Nucleus accumbens (tissue), 56 donors: ENCODE results near the gene PCDHGC4.

Experiments
- DNase-seq, 56 donors: peaks; one replicate each; lab custom pipeline; 2025; lab: John Stamatoyannopoulos, UW

PCDHGC4 gene

DNA sequence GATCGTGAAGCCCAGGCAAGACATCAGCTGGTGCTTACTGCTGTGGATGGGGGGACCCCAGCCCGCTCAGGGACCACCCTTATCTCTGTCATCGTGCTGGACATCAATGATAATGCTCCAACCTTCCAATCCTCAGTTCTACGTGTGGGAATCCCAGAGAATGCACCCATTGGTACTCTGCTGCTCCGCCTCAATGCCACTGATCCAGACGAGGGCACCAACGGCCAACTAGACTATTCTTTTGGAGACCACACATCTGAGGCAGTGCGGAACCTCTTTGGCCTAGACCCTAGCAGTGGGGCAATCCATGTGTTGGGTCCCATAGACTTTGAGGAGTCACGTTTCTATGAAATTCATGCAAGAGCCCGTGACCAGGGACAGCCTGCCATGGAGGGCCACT, 5.0 kb downstream of the PCDHGC4 start:
- peak in 2 of 56 donors; percentile 34 to 35 for DNase-seq

GRCh38 chr5:141490271-141490670, 5.4 kb downstream of the PCDHGC4 start:
- no peak for DNase-seq

GRCh38 chr5:141490771-141491170, 5.9 kb downstream of the PCDHGC4 start:
- DNase-seq, result no peak

- DNase-seq, result no peak
Observed at GRCh38 chr5:141491323-141492167, 6.7 kb downstream of the PCDHGC4 start.

DNA sequence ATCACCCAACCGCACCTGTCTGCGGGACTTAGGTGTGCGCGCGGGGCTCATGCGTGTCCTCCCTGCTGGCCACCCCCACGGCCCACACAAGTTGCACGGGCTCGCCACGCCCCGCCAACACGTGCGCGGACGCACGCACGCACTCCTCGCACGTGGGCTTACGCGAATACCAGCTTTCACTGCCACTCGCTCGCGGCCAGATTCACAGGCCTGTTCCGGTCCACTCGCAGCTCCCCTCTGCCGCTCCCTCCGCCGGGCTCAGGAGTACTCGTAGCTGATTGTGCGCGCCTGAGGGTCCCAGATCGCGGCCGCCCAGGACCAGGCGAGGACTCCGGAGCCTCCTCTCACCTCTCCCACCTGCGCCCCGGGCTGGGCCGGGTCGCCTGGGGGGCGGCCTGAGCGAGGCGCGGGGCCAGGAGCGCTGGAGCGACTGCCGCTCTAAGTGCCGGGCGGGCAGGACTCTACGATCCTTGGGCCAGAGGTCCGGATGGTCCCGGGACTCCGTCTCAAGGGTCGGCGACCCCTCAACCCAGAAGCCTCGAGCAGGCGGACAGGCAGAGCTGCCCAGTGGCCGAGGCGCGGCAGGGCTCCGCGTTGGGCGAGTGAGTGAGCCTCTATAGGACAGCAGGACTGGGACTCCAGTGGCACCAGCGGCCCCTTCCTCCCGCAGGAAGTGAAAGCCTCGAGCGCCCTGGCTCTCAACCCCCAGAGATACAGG, 7.5 kb downstream of the PCDHGC4 start:
- peak in 5 of 56 donors; percentile 29 to 56 (median 36) for DNase-seq

DNA sequence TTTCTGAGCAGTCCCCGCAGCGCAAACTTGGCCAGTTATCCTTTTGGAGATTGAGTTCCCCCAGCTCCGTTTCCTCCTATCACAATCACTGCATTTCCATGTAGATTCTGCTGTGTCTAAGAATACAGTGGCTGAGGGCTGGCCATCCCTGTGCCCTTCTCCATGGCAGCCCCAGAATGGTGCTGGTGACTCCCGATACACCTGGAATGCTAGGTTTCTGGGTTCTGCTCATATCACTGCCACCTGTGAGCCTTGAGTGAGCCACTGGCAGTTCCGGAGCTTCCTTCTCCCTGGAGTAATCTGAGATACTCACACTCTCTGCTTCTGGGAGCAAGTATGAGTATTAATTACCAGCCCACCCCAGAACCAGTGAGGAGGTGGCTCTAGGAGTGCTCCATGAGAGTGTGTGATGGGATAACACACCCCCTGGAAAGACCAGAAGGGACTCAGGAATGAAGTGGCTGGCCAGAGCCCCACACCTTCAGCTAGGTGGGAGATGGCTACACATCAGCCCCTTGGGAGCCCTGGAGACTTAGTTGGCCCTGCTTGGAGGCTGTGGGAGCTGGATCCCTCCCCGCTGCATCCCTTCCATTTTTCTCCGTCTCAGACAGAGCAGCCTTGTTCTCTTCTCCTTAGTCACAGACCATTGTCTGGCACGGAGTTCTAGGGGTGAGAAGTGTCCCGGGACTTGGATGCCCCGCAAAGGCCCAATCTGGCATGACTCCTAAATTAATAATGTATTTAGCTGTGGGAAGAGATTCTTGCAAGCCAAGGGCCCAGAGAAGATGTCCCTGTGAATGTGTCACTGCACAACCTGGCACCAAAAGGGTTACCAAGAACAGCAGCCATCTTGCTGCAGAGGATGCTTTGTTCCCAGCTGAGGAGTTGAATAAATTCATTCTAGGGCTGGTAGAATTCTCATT, 8.9 kb downstream of the PCDHGC4 start:
- DNase-seq, result peak in 43 of 56 donors; percentile 31 to 80 (median 52)

DNA sequence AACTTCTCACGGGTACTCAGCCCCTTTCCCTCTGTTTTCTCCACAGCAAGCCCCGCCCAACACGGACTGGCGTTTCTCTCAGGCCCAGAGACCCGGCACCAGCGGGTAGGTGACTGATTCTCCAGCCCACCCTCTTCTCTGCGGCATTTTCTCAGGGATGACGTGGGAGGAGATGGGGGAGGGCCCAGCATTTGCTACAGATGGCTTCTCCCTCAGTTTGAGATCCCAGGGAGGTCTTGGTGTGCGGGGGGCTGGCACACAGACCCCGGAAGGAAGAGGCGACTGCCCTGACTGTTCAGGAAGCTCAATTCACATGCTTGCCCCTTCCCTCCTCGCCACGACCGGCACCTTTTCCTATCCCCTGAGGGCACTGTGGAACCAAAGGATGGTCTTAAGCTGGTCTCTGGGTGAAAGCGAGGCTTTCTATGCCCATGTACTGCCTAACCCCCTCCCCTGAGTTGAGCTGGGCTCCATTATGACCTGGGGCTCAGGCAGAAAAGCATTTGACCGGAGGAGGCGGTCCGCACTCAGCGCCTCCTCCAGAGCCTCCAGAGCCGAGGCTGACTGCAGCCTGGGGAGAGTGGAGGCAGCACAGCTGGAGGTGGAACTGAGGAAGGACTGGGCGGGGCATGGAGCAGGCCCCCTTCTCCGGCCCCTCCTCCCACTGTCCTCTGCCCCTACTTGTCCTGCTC, 10.1 kb downstream of the PCDHGC4 start:
- peak in 19 of 56 donors; percentile 17 to 77 (median 42) for DNase-seq

DNA sequence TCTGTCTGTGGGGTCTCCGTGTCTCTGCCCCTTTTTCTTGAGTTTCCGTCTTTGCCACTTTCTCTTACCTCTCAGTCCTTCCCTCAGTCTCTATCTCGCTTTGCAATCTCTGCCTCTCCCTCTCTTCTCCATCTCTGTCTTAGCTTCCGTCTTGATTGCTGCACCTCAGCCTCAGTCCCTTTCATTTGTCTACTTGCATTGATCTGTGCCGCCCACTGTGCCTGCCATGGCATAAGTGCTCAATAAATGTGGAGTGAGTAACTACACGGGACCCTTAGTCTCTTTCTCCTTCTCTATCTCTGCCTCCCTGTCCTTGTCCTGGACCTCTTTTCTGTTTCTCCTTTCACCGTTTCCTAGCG, 10.6 kb downstream of the PCDHGC4 start:
- DNase-seq, result no peak

- peak in 4 of 56 donors; percentile 15 to 34 (median 28) for DNase-seq
Observed at GRCh38 chr5:141496038-141496437, 11.2 kb downstream of the PCDHGC4 start.

- no peak for DNase-seq
Observed at GRCh38 chr5:141501761-141502160, 16.9 kb downstream of the PCDHGC4 start.

DNA sequence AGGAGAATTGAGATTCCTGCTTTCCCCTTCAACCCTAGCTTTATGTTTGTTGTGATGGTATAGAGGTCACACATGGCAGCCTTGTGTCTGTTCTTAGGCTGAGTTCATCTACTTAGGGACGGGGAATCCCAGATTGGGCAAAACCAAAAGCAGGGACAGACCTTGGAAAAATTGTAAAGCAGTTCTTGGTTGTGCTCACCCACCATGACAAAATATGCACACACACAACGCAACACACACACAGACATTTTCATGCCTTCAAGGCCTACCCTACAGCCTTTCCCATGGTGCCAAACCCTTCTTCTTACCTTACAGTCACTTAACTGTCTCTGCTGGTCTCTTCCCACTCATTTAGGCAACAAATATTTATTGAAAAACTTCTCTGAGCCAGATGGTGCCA, 18.9 kb downstream of the PCDHGC4 start:
- no peak for DNase-seq

DNA sequence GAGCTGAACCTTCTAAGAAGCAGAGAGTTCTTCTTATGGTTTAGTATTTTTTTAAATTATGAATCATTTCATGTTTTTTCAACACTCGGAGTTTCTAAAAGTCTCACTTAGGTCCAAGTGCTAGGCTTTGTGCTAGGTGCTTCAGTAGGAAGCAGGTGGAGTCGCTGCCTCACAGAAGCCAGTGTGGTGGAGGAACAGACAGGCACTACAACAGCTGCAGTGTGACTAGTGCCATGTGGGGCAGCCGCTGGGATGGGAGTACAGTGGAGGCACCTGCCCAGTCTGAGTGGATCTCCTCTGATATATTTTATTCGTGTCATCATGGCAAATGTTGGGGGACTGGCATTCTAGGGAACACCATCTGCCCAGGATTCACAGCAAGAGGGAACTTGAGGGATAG, 19.4 kb downstream of the PCDHGC4 start:
- DNase-seq, result no peak

DNA sequence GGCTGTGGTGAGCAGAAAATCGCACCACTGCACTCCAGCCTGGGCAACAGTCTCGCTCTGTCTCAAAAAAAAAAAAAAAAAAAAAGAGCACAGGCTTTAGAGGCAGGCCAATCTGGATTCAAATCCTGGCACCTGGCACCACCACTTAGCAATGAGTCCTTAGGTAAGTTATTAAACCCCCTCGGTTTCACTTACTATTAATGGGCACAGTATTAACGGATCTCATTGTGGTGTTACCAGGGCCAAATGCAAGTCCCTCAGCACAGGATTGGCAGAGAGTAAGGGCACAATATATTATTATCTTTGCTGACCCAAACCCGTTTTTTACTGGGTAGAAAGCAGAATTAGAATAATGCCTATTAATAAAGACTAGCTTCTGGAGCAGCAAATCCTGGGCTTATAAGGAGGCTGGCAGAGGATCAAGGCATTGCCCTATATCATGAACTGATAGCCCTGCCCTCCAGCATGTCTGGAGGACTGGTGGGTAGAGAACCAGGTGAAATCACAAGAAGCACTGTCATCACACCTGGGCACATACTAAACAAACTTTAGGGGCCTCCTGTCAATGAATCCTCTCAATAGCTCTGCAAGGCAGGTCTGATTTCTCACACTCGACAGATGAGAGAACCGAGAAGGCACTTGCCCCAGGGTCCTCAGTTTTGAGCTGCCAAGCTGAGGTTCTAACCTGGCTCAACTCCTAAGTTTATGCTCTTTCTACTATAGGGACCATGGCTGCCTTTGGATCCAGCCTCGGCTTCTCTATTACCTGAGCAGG, 21.7 kb downstream of the PCDHGC4 start:
- no peak for DNase-seq

- DNase-seq, result no peak
Observed at GRCh38 chr5:141507387-141508091, 22.7 kb downstream of the PCDHGC4 start.

GRCh38 chr5:141508440-141508797, 23.6 kb downstream of the PCDHGC4 start:
- peak in 3 of 56 donors; percentile 43 to 66 (median 66) for DNase-seq

GRCh38 chr5:141508798-141509611, 24.2 kb downstream of the PCDHGC4 start:
- DNase-seq, result peak in 29 of 56 donors; percentile 27 to 68 (median 46)

DNA sequence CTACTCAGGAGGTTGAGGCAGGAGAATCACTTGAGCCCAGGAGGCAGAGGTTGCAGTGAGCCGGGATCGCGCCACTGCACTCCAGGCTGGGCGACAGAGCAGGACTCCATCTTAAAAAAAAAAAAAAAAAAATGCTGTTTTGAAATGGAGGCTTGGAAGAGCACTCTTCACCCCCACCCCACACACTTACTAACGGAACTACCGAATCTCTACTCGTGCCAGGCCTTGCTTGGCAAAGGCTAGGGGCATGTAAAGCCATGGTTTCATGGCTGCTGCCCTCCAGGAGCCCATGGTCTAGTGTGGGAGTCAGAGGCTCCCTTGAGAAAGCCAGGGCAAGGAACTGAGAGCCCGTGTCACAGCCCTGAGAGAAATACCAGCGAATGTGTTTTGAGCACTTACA, 25.3 kb downstream of the PCDHGC4 start:
- no peak for DNase-seq
